WTC11 (cell line): Measurements from ENCODE around the gene DLGAP4. TPM values are rescaled to one million over a fixed set of nuclear protein-coding genes. Genes with fewer than 3 reads are reported as not detected.

Source experiments
- ATAC-seq: fragments of 200-7000 bp; cut with Tn5 transposase; 2 replicates; pipeline ENCODE4 v1.10.0; 2021; ENCODE audit warnings: mild to moderate bottlenecking, moderate library complexity
- CTCF ChIA-PET: fragments of 300-600 bp; sonication (Branson Sonifier 250); formaldehyde crosslinking; loops from one replicate; lab custom pipeline; 2021; ENCODE audit warnings: antibody characterized with exemption; lab: Charles Lee
- POLR2A ChIA-PET: fragments of 350-600 bp; sonication (Branson Sonifier 250); formaldehyde crosslinking; loops from one replicate; lab custom pipeline; 2021; ENCODE audit warnings: antibody characterized with exemption; lab: Charles Lee
- DNase-seq: peaks from one replicate; pipeline ENCODE4 v3.0.0; 2021; ENCODE audit warnings: low spot score
- H3K27ac Mint-ChIP-seq: 2 replicates; pipeline ENCODE4 v1.8.0; 2021; ENCODE audit warnings: mixed read lengths
- H3K27me3 Mint-ChIP-seq: 2 replicates; pipeline ENCODE4 v1.8.0; 2021; ENCODE audit warnings: low read depth, mild to moderate bottlenecking, moderate library complexity, mixed read lengths
- H3K36me3 Mint-ChIP-seq: 2 replicates; pipeline ENCODE4 v1.8.0; 2021; ENCODE audit warnings: mixed read lengths
- H3K4me1 Mint-ChIP-seq: 2 replicates; pipeline ENCODE4 v1.8.0; 2022; ENCODE audit warnings: mixed read lengths
- H3K4me3 Mint-ChIP-seq: 2 replicates; pipeline ENCODE4 v1.8.0; 2021; ENCODE audit warnings: mild to moderate bottlenecking, moderate library complexity, mixed read lengths
- H3K9me3 Mint-ChIP-seq: 2 replicates; pipeline ENCODE4 v1.8.0; 2021; ENCODE audit warnings: mixed read lengths
- AFF4 ChIP-seq: sonication (generic); formaldehyde crosslinking; IDR thresholded peaks from 2 replicates; pipeline ENCODE4 v1.8.1; 2023; ENCODE audit warnings: mild to moderate bottlenecking, missing genetic modification reagents, borderline replicate concordance
- ATF2 ChIP-seq: sonication (generic); formaldehyde crosslinking; IDR thresholded peaks from 2 replicates; pipeline ENCODE4 v1.8.1; 2022; ENCODE audit warnings: low read depth, missing genetic modification reagents, borderline replicate concordance
- EMX1 ChIP-seq: fragments of 250-450 bp; sonication (Bioruptor Pico); IDR thresholded peaks from 2 replicates; pipeline ENCODE4 v1.8.0; 2021; ENCODE audit warnings: mild to moderate bottlenecking
- ERG ChIP-seq: fragments of 250-450 bp; sonication (Bioruptor Pico); IDR thresholded peaks from 2 replicates; pipeline ENCODE4 v1.8.0; 2021; ENCODE audit warnings: mild to moderate bottlenecking
- FOXK1 ChIP-seq: sonication (generic); formaldehyde crosslinking; IDR thresholded peaks from 2 replicates; pipeline ENCODE4 v1.8.0; 2022; ENCODE audit warnings: mild to moderate bottlenecking, moderate library complexity, missing genetic modification reagents
- GRHL2 ChIP-seq: fragments of 250-450 bp; sonication (Bioruptor Pico); IDR thresholded peaks from 2 replicates; pipeline ENCODE4 v1.8.0; 2022; ENCODE audit warnings: mild to moderate bottlenecking, moderate library complexity; ENCODE audit not compliant: insufficient replicate concordance, severe bottlenecking
- KAT7 ChIP-seq: sonication (generic); formaldehyde crosslinking; IDR thresholded peaks from 2 replicates; pipeline ENCODE4 v1.8.1; 2023; ENCODE audit warnings: missing genetic modification reagents, mild to moderate bottlenecking, borderline replicate concordance
- MAX ChIP-seq: sonication (generic); formaldehyde crosslinking; IDR thresholded peaks from 2 replicates; pipeline ENCODE4 v1.8.0; 2022; ENCODE audit warnings: mild to moderate bottlenecking, missing genetic modification reagents
- NFE2L1 ChIP-seq: sonication (generic); formaldehyde crosslinking; IDR thresholded peaks from 2 replicates; pipeline ENCODE4 v1.8.1; 2023; ENCODE audit warnings: missing genetic modification reagents
- PRDM15 ChIP-seq: sonication (generic); formaldehyde crosslinking; IDR thresholded peaks from 2 replicates; pipeline ENCODE4 v1.8.0; 2022; ENCODE audit warnings: missing genetic modification reagents
- PRRX2 ChIP-seq: fragments of 250-450 bp; sonication (Bioruptor Pico); IDR thresholded peaks from 2 replicates; pipeline ENCODE4 v1.8.0; 2021; ENCODE audit warnings: mild to moderate bottlenecking
- RORB ChIP-seq: fragments of 250-450 bp; sonication (Bioruptor Pico); IDR thresholded peaks from 2 replicates; pipeline ENCODE4 v1.9.0; 2021; ENCODE audit warnings: mild to moderate bottlenecking
- SP1 ChIP-seq: sonication (generic); formaldehyde crosslinking; conservative IDR thresholded peaks from 2 replicates; pipeline ENCODE4 v1.8.1; 2022; ENCODE audit warnings: missing genetic modification reagents
- TEAD1 ChIP-seq: sonication (generic); formaldehyde crosslinking; IDR thresholded peaks from 2 replicates; pipeline ENCODE4 v1.8.0; 2022; ENCODE audit warnings: mild to moderate bottlenecking, missing genetic modification reagents
- USF2 ChIP-seq: sonication (generic); formaldehyde crosslinking; IDR thresholded peaks from 2 replicates; pipeline ENCODE4 v1.8.1; 2023; ENCODE audit warnings: mild to moderate bottlenecking, missing genetic modification reagents, moderate library complexity
- ZBTB43 ChIP-seq: sonication (generic); formaldehyde crosslinking; IDR thresholded peaks from 2 replicates; pipeline ENCODE4 v1.8.1; 2023; ENCODE audit warnings: mild to moderate bottlenecking, missing genetic modification reagents
- ZNF396 ChIP-seq: fragments of 250-450 bp; sonication (Bioruptor Pico); IDR thresholded peaks from 2 replicates; pipeline ENCODE4 v1.8.0; 2021; ENCODE audit warnings: mild to moderate bottlenecking, moderate library complexity, borderline replicate concordance
- ZNF425 ChIP-seq: fragments of 250-450 bp; sonication (Bioruptor Pico); conservative IDR thresholded peaks from 2 replicates; pipeline ENCODE4 v1.9.0; 2021; ENCODE audit warnings: mild to moderate bottlenecking
- ZNF671 ChIP-seq: fragments of 250-450 bp; sonication (Bioruptor Pico); IDR thresholded peaks from 2 replicates; pipeline ENCODE4 v1.8.0; 2021; ENCODE audit warnings: mild to moderate bottlenecking
- total RNA-seq: library from RNA; stranded (reverse); gene quantifications from 3 replicates; pipeline ENCODE4 v1.2.3, GENCODE V29; 2021

DLGAP4 gene
- total RNA-seq, 1 experiment from 2014 or later = 52.6 TPM

- DNase-seq (no peak), ATAC-seq (no peak)
- Mint-ChIP-seq H3K4me3 (no peak overlapping the region), H3K4me1 (peaks cover 4% of the 10 kb centered on the region), H3K27me3 (no peaks in the 10 kb centered on the region), H3K36me3 (no peaks in the 10 kb centered on the region), H3K9me3 (no peaks in the 10 kb centered on the region), H3K27ac (no peak overlapping the region)
- ChIA-PET POLR2A (no interaction called here), CTCF (interaction anchor here (2.8 kb wide), 1 partner anchor 42 kb away, joined by 51 read pairs; no protein-coding TSS in a partner anchor)
- TF ChIP-seq TEAD1 (CRISPR knock-in tag) (no peak), USF2 (CRISPR knock-in tag) (no peak), MAX (CRISPR knock-in tag) (no peak), EMX1 (CRISPR knock-in tag) (no peak), NFE2L1 (CRISPR knock-in tag) (no peak), ATF2 (CRISPR knock-in tag) (no peak), GRHL2 (CRISPR knock-in tag) (no peak)
Measured at GRCh38 chr20:36441416-36441815, 135.3 kb downstream of the DLGAP4 start.

GRCh38 chr20:36445847-36446246, 139.7 kb downstream of the DLGAP4 start:
- ATAC-seq (no peak), DNase-seq (no peak)
- no peaks in the 10 kb centered on the region for H3K27me3 Mint-ChIP-seq
- H3K9me3 Mint-ChIP-seq = peaks cover 4% of the 10 kb centered on the region
- peaks cover 3% of the 10 kb centered on the region; the same call in 1 of the 2 replicates for H3K36me3 Mint-ChIP-seq
- H3K27ac Mint-ChIP-seq = no peak overlapping the region; the same call in 1 of the 2 replicates
- ChIA-PET CTCF (interaction anchor here (1.9 kb wide), 1 partner anchor 46 kb away, joined by 5 read pairs; no protein-coding TSS in a partner anchor), POLR2A (no interaction called here)
- no peak overlapping the region for H3K4me3 Mint-ChIP-seq
- H3K4me1 Mint-ChIP-seq = peaks cover 11% of the 10 kb centered on the region
- TF ChIP-seq ZNF396 (no peak), ZNF425 (no peak), PRDM15 (CRISPR knock-in tag) (no peak), ZNF671 (CRISPR knock-in tag) (no peak), KAT7 (CRISPR knock-in tag) (no peak), AFF4 (no peak), ERG (CRISPR knock-in tag) (no peak), FOXK1 (CRISPR knock-in tag) (no peak), ZBTB43 (CRISPR knock-in tag) (no peak), SP1 (CRISPR knock-in tag) (no peak), RORB (no peak), TEAD1 (CRISPR knock-in tag) (no peak), GRHL2 (CRISPR knock-in tag) (no peak), PRRX2 (CRISPR knock-in tag) (no peak)
